Measurements from ENCODE around the gene PLEKHS1. TPM values are rescaled to one million over a fixed set of nuclear protein-coding genes. Genes with fewer than 3 reads are reported as not detected.

PLEKHS1 gene
- not detected for polyA plus RNA-seq (2012; ENCODE audit: missing spikeins)

GRCh38 chr10:113751181-113751732, at the start of gene PLEKHS1:
TSS of gene PLEKHS1 (plus strand) at chr10:113751682. CDS start at chr10:113755278, 3,596 bp downstream.
- FAIRE-seq (no peak), DNase-seq (ENCODE audit: insufficient read length) (no peak)
- TF ChIP-seq TAF1 (IDR thresholded peaks at IDR 0.05; ENCODE audit: borderline replicate concordance, low read depth, low read length): no peak
- TF ChIP-seq POLR2AphosphoS5 (IDR thresholded peaks at IDR 0.05; ENCODE audit: low read depth, low read length): no peak
- no peak for TF ChIP-seq POLR2A (IDR thresholded peaks at IDR 0.05; ENCODE audit: low read depth, low read length)

DNA sequence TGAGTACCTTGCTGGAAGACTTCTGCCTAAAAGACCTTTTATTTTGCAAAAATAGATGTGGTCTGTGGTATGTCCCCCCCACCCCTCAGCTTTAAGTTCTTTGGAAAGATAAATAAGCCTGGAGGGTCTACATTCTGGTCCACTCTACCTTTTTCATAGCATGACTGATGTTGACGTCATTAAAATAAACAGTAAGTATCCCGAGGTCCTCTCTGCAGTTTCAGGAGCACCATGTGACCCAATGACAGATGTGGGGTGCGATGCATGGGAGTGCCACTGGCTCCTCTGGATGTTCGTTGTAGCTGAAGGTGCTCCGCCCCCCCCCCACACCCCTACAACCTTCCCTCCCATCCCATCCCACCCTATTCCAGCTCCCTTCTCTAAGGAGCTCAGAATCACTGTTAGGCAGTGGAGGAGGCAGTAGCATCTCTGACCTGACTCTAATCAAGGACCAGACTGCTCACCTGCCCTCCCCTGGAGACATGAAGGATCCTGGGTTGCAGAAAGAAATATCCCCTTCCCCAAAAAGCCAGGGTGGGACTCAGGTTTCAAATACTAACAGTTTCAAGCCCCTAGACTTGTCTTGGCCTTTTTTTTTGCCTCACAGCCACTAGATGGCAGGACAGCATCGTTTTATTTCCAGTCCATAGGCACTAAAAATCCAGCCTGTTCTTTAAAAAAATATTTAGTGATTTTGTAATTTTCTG, 46.7 kb upstream of the PLEKHS1 start:
- FAIRE-seq (no peak), DNase-seq (ENCODE audit: insufficient read length) (no peak)
- TF ChIP-seq POLR2AphosphoS5 (IDR thresholded peaks at IDR 0.05; ENCODE audit: low read depth, low read length) (no peak), POLR2A (IDR thresholded peaks at IDR 0.05; ENCODE audit: low read depth, low read length) (no peak), TAF1 (IDR thresholded peaks at IDR 0.05; ENCODE audit: borderline replicate concordance, low read depth, low read length) (no peak)

GRCh38 chr10:113705344-113705652, 46.2 kb upstream of the PLEKHS1 start:
- no peak for DNase-seq (ENCODE audit: insufficient read length)
- no peak for FAIRE-seq
- TF ChIP-seq TAF1 (IDR thresholded peaks at IDR 0.05; ENCODE audit: borderline replicate concordance, low read depth, low read length): no peak

GRCh38 chr10:113706623-113707022, 44.9 kb upstream of the PLEKHS1 start:
- DNase-seq (ENCODE audit: insufficient read length) (no peak), FAIRE-seq (no peak)
- TF ChIP-seq POLR2A (IDR thresholded peaks at IDR 0.05; ENCODE audit: low read depth, low read length): no peak
- no peak for TF ChIP-seq POLR2AphosphoS5 (IDR thresholded peaks at IDR 0.05; ENCODE audit: low read depth, low read length)

GRCh38 chr10:113708640-113709039, 42.8 kb upstream of the PLEKHS1 start:
- DNase-seq (ENCODE audit: insufficient read length): no peak
- TF ChIP-seq POLR2A (IDR thresholded peaks at IDR 0.05; ENCODE audit: low read depth, low read length): no peak
- no peak for FAIRE-seq

- TF ChIP-seq TAF1 (IDR thresholded peaks at IDR 0.05; ENCODE audit: borderline replicate concordance, low read depth, low read length): no peak
- no peak for TF ChIP-seq POLR2A (IDR thresholded peaks at IDR 0.05; ENCODE audit: low read depth, low read length)
- TF ChIP-seq POLR2AphosphoS5 (IDR thresholded peaks at IDR 0.05; ENCODE audit: low read depth, low read length): no peak
- DNase-seq (ENCODE audit: insufficient read length) (no peak), FAIRE-seq (no peak)
Observed at GRCh38 chr10:113709221-113709838, 42.2 kb upstream of the PLEKHS1 start.

DNA sequence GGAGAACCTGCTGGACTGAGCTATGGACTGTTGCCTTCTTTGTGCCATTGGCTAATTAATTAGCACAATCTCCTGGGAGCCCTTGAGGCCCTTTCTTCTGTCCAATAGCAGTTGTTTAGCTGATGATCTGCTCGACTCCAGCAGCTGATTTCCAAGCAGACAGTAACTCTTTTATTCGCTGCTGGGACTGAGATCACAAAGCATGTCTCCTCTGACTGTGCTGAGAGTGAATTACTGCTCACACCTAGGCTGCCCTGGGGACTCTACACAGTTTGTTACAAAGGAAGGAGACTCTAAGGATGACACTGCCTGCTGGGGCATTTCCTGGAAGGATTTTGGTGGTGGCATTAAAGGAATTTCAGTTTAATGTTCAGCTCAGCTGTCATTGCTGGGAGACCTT, 40.3 kb upstream of the PLEKHS1 start:
- no peak for DNase-seq (ENCODE audit: insufficient read length)
- FAIRE-seq: no peak
- TF ChIP-seq POLR2AphosphoS5 (IDR thresholded peaks at IDR 0.05; ENCODE audit: low read depth, low read length): no peak
- no peak for TF ChIP-seq TAF1 (IDR thresholded peaks at IDR 0.05; ENCODE audit: borderline replicate concordance, low read depth, low read length)

GRCh38 chr10:113712024-113712423, 39.5 kb upstream of the PLEKHS1 start:
- no peak for FAIRE-seq

GRCh38 chr10:113712755-113713639, 38.5 kb upstream of the PLEKHS1 start:
- FAIRE-seq: no peak
- DNase-seq (ENCODE audit: insufficient read length): no peak

More at GRCh38 chr10:113712024-113712423, 39.5 kb upstream of the PLEKHS1 start:
- TF ChIP-seq TAF1 (IDR thresholded peaks at IDR 0.05; ENCODE audit: borderline replicate concordance, low read depth, low read length) (no peak), POLR2A (IDR thresholded peaks at IDR 0.05; ENCODE audit: low read depth, low read length) (no peak), POLR2AphosphoS5 (IDR thresholded peaks at IDR 0.05; ENCODE audit: low read depth, low read length) (no peak)
- DNase-seq (ENCODE audit: insufficient read length): no peak

GRCh38 chr10:113713640-113713982, 37.9 kb upstream of the PLEKHS1 start:
- TF ChIP-seq TAF1 (IDR thresholded peaks at IDR 0.05; ENCODE audit: borderline replicate concordance, low read depth, low read length) (no peak), POLR2A (IDR thresholded peaks at IDR 0.05; ENCODE audit: low read depth, low read length) (no peak), POLR2AphosphoS5 (IDR thresholded peaks at IDR 0.05; ENCODE audit: low read depth, low read length) (no peak)
- FAIRE-seq (no peak), DNase-seq (ENCODE audit: insufficient read length) (no peak)

More at GRCh38 chr10:113712755-113713639, 38.5 kb upstream of the PLEKHS1 start:
- TF ChIP-seq POLR2AphosphoS5 (IDR thresholded peaks at IDR 0.05; ENCODE audit: low read depth, low read length): no peak
- no peak for TF ChIP-seq POLR2A (IDR thresholded peaks at IDR 0.05; ENCODE audit: low read depth, low read length)
- no peak for TF ChIP-seq TAF1 (IDR thresholded peaks at IDR 0.05; ENCODE audit: borderline replicate concordance, low read depth, low read length)

DNA sequence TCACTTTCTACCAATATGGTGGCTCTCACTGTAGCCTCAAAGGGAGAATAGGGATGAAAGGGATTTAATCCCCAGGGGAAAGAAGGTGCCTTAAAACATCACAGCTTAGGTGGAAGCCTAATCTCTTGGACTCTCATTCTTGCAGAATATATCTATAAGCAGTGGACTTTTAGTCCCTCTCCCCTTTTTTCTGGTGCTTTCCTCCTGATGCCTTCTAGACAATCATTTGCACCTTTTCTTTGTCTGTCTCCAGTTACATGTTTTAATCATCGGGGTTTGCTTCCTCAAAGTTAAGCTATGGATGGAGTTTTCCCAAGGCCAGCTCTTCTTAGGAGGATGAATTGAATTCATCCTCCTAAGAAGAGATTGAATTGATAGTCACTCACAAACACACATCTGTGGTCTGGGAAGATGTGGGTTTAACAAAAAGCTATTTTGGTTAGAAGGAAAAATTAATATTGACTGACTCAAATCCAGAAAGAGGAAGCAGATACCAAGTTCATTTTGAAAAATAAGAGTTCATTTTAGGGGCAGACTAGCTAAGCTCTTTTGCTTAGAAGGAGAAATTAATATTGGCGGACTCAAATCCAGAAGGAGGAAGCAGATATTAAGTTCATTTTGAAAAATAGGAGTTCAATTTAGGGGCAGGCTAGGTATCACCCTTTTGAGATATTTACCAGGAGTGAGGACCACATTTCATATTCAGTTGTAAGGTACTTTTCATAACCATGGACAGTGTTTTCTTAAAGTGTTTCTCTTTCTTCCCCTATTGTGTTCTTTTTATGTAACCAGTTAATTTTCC, 35.2 kb upstream of the PLEKHS1 start:
- FAIRE-seq (no peak), DNase-seq (ENCODE audit: insufficient read length) (no peak)
- no peak for TF ChIP-seq POLR2A (IDR thresholded peaks at IDR 0.05; ENCODE audit: low read depth, low read length)
- no peak for TF ChIP-seq TAF1 (IDR thresholded peaks at IDR 0.05; ENCODE audit: borderline replicate concordance, low read depth, low read length)
- TF ChIP-seq POLR2AphosphoS5 (IDR thresholded peaks at IDR 0.05; ENCODE audit: low read depth, low read length): no peak

Data from GM12892 (cell line).